GM21423 (cell line): Measurements from ENCODE around the gene TXNDC2.
"Not testable (repeated sequence)": the region's sequence is repeated elsewhere in the genome, so short reads cannot be mapped to it uniquely, and the experiment has no call there.

Experiments
- ATAC-seq: cut with Tn5 transposase; IDR thresholded peaks from one replicate; pipeline ENCODE4 v1.9.1; 2021; ENCODE audit warnings: mild to moderate bottlenecking, moderate library complexity; ENCODE audit not compliant: unreplicated experiment

TXNDC2 gene

DNA sequence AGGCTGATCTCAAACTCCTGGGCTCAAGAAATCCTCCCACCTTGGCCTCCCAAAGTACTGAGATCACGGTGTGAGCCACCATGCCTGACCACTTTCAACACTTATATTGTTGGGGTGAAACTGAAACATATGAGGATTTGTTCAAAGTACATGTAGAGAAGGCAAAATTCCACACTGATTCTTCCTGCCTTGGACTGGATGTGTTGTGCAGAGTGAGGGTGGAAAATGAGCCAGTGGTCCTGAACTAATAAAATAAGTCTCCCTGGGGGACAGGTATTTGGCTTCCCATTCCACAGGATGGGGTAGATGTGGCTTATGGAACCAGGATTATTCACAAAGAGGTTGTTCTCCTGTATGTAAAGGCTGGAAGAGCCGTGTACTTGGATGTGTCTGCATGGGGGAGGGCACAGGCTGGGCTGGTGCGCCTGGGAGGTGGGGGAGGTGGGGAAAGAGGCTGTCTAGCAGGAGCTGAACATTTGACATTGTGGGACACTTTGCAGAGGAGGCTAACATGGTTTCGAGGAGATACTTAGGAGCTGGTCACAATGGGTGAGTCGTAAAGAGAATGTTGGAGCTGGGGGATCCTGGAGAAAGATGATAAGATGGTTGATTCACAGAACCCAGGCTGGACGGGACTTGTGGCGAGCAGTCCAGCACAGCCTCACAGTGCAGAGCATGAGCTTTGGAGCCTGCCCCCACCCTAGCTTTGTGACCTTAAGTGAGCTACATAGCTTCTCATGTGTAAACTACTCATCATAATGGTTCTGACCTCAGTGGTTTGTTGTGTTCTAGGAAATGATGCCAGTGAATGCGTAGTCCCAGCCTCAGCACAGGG, at the start of gene TXNDC2:
Gene TXNDC2, plus strand, starts transcription at position 804 of the 835 bp plus-strand sequence. CDS start 708 bp downstream, outside the sequence.
- ATAC-seq = no peak

DNA sequence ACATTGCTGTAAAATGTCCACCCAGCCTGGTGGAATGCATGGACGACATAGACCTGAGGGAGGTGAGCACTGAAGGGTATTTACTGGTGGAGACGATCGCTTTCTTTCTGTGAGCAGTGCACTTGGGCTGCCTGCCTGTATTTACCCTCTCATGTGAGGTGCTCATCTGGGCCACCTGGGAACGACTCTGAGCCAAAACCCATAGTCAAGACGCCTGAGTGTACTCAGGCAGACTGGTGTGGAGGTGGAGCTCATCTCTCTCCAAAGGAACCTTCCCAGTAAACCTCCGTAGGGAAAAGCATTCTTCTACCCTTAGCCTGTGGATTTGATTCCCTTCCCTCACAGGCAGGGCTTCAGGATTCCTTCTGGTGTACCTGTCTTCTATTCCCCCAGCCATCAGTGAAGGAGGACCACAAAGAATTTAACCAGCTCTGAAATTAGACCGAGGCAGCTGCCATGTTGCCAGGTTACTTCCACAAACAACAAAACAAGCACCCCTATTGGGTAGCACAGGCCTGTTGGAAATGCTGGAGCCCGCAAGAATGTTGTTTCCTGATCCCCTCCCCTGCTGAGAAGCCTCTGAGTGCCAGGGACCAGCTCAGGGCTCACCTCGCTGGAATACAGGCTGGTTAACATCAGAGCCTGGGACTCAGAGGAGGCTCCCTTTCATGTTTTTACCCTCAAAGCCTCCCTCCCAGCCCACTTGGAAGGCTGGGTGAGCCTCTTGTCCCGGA, 47.5 kb upstream of the TXNDC2 start:
- ATAC-seq = no peak

- no peak for ATAC-seq
Measured at GRCh38 chr18:9839211-9839610, 46.6 kb upstream of the TXNDC2 start.

DNA sequence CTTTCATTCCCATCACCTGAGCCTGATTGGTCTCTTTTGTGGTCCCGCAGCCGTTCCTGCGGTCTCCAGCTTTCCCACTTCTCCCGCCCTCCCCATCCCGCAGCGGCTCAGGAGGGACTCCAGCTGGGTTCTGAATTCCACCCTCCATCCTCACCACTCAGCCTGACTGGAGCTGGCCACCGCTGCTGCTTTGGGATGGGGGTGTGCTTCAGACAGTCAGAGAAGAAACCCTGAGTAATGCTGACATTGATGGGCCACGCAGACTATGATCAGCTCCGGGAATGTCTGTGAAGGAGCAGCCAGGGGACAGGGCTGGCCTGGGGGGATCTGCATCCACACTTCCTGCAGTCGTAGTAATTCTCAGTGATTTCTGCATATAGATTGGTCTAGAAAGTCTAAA, 45.9 kb upstream of the TXNDC2 start:
- no peak for ATAC-seq

DNA sequence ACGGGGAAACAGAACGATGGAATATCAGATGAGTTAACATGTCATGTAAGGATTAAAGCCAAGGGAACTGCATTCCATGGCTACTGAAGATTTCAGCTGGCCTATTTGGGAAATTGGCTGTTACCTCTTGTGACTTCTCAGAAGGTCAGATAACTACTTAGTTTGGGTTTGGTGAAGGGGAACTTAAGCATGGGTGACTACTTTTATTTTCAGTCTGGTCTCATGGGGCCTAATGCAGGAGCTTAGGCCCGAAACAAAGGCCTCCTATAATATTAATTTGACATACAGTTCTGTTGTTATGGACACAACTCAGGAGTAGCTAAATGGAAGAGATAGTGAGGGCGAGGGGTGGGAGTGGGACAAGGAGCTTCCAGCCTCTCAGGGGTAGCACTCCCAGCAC, 44.0 kb upstream of the TXNDC2 start:
- no peak for ATAC-seq

DNA sequence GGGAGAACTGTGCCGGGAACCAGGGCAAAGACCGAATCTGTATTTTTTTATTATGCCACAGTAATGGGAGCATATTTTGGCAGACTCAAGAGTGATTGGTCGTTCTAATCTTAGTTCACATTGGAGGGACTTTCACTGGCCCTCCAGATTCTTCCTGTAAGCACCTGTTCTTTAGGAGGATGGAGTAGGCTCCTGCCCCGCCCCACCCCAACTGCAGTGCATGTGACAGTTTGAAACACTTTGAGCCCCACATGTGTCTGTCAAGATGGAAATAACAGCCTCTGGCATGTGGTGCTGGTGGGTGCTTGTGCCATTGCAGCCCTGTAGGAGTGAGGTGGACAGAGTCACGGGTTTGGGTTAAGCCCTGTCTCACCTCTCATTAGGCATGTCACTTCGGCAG, 43.3 kb upstream of the TXNDC2 start:
- no peak for ATAC-seq

DNA sequence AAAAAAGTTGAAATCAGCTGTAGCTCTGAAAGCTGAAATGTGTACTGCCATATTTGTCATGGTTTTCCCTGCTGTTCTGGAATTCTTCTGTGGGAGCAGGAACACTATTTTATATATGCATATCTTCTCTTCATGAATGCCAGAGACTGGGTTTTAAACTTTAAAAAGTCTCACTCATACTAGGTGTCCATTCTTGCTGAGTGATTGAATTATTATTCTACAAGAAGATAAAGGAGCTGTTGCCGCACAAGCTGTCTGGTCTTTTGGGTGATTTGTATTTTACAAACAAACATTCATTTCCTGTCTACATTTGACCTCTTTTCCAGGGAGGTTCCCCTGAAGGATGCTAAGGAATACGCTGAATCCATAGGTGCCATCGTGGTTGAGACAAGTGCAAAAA, 40.5 kb upstream of the TXNDC2 start:
- ATAC-seq = no peak

DNA sequence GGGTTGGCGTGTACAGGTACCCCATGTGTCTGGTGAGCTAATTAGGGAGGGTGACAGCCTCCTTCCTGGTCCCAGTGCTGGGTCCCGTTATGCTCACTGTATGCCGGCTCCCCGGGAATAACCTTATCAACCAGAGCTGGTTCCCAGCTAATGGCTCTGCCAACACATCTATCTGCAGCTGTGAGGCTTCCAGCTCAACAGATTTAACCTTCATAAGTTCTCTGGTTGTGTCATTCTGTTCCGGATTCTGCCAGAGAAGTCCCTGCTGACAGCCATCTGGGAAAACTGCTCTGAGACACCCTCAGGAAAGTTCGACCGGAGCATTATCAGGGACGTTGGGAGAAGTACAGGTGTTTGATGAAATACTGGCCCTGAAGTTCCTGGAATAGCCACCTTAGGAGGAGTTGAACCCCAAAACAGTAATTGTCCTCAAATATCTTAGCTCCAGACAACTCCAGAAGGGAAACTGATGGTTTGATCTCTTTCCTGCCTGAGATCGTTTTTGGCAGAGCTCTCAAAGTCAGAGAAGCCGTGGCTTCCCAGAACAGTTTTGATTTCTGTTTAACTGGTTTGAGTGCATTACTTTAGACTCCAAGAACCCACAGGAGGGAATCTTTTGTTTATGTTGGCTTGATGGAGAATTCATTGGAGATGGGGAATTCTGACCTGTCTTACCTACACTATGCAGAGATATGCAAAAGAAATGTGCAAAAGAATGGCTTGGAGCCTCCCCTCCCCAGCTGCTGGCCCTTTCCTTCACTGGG, 39.4 kb upstream of the TXNDC2 start:
- no peak for ATAC-seq

GRCh38 chr18:9848170-9848879, 37.4 kb upstream of the TXNDC2 start:
- ATAC-seq = no peak

DNA sequence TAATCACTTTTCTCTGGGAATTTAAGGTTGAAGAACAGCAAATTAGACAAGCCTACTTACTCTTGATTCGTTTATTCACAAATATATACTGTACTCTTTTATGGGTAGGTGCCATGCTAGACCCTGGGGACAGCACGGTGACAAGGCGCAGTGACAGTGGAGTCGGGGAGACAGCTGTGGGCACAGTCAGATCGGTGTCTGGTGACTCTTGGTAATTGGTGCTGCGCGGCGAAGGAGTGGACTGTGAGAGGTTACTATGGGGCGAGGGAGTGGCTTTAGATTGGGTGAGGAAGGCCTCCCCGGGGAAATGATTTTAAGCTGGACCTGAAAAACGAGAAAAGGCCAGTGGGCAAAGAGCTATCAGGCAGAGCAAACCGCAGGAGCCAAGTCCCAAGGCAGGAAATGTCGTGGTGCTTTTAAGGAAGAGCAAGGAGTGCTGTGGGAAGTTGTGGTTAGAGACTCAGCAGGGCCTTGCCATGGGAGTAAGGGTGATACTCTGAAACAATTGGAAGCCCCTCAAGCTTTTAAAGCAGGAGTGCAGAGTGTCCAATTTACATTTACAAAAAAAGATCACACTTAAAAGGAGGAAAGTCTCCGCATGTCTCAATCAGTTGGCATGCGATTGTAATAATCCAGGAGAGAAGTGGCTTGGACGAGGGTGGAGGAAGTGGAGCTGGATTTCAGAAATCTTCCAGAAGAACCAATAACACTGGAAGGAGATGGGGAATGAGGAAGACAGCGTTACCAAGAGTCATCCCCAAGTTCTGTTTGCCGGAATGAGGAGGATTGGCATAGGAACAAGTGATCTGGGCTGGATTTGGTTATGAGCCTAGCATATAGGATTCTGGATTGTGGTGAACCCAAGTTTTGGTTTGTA, 36.1 kb upstream of the TXNDC2 start:
- no peak for ATAC-seq

DNA sequence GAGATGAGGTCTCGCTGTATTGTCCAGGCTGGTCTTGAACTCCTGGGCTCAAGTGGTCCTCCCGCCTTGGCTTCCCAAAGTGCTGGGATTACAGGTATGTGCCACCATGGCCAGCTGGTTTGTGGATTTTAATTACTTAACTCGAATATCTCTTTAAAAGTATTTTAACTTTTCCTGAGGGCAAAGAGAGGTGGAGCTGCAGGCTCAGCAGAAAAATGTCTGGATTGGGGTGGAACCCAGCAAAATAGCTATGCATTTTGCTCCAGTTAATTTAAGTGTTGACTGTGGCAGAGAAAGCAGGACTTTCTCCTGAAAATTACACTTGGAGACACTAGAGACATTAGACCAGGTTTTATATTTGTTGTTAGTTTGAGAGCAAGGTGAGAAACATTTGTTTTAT, 35.5 kb upstream of the TXNDC2 start:
- no peak for ATAC-seq

DNA sequence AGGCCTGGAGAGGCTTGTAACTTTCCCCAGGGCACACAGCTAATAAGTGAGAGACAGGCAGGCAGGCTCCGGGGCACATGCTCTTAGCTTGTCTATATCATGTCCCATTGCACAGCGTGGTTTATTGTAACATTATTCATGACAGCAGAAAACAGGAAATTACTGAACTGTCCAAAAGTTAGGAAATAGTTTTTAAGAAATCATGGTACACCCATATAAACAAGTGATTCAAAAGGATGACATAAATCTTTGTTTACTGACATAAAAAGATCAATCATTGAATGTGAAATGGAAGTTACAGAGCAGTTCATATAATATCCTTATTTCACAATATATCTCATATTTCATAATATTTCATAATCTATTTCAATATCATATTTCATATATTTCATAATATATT, 34.3 kb upstream of the TXNDC2 start:
- ATAC-seq = no peak

- no peak for ATAC-seq
Measured at GRCh38 chr18:9852266-9853081, 33.3 kb upstream of the TXNDC2 start.

DNA sequence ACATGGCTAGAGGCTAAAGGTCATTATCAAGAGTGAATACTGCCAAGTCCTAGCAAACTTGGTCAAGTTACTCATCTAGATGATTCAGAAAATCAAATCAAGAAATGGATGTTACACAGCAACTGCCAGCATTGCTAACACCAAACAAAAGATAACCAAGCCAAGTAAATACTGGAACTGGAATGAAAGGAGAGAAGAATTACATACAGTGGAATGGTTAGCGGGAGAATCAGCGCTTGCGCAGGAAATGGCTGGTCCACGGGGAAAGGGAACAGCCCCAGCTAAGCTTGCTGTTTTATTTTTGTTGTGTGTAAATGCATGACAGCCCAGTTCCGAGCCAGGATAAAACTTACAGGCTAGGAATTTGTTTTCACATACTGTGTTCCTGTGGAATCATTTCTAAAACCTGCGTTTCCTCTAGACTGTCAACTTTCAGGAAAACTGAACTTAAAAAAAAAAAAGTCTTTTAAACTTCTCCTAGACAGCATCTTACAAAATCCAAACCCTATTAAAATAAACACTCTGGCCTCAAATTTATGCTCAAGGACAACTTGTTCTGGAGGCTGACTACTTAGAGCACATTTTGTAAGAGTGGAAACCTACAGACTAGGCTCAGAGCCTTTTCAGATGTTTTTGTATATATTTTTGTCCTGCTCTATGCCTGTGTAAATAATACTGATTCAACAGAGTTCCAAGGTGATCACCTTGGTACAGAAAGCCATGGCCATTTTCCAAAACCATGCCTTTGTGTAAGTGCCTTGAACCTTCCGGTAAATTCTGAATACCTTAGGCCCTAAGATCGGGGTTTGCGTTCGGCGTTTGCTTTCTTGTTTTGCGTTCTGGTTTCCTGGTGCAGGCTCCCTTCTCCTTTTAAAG, 30.7 kb upstream of the TXNDC2 start:
- ATAC-seq = no peak

DNA sequence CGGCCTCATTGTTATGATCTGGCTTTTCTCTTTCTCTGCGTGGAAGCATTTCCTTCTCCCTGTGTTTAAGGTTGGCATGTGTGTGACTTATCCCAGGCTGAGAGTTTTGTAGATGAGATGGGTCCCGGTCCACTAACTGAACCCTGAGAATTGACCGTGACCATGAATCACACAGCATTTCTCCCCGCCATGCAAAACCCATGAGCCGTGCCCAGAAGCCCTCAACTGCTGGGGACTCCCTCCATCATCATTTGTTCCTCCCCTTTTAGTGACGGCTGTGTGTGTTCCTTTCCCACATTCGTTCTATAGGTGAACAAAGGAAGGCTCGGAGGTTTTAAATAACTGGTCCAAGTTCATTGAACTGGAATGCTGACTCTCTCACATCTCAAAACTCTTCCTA, 30.1 kb upstream of the TXNDC2 start:
- no peak for ATAC-seq

GRCh38 chr18:9856092-9856491, 29.7 kb upstream of the TXNDC2 start:
- no peak for ATAC-seq

DNA sequence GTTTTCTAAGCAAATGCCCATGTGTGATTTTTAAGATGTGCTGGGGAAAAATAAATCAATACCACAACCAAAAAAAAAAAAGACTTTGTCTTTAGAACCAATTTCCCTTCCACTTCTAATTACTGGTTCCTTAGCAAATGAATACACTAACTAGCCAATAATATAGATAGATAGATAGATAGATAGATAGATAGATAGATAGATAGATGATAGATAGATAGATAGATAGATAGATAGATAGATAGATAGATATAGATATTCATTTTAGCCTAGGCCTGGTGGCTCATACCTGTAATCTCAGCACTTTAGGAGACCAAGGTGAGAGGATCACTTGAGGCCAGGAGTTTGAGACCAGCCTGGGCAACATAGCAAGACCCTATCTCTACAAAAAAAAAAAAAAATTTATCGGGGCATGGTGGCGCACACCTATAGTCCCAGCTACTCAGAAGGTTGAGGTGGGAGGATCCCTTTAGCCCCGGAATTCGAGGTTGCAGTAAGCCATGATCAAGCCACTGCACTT, 28.2 kb upstream of the TXNDC2 start:
- not testable (repeated sequence) for ATAC-seq

DNA sequence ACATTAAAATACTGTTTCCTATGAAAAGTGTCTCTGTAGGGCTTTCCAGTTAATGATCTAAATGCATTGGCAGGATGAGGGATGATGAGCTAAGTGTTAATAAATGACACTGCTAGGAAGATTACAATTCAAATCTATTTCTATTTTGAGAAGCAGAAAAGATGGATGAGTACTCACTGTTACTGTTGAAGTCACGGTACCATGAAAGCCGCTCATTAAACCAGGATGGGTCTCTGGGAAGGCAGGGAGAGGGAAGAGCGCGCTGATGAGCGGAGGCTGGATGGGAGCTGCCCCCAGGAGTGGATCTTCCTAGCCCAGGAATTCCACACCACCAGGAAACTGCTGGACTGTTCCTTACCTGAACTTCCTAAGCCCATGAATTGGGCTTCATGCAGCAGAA, 27.1 kb upstream of the TXNDC2 start:
- no peak for ATAC-seq
